ENCODE data around the gene CFAP46. TPM values are rescaled to one million over a fixed set of nuclear protein-coding genes. Genes with fewer than 3 reads are reported as not detected.
"Not testable (repeated sequence)": the region's sequence is repeated elsewhere in the genome, so short reads cannot be mapped to it uniquely, and the experiment has no call there.

Gene CFAP46
- polyA plus RNA-seq, 3 donors: 0.07 TPM; not detected in 2

DNA sequence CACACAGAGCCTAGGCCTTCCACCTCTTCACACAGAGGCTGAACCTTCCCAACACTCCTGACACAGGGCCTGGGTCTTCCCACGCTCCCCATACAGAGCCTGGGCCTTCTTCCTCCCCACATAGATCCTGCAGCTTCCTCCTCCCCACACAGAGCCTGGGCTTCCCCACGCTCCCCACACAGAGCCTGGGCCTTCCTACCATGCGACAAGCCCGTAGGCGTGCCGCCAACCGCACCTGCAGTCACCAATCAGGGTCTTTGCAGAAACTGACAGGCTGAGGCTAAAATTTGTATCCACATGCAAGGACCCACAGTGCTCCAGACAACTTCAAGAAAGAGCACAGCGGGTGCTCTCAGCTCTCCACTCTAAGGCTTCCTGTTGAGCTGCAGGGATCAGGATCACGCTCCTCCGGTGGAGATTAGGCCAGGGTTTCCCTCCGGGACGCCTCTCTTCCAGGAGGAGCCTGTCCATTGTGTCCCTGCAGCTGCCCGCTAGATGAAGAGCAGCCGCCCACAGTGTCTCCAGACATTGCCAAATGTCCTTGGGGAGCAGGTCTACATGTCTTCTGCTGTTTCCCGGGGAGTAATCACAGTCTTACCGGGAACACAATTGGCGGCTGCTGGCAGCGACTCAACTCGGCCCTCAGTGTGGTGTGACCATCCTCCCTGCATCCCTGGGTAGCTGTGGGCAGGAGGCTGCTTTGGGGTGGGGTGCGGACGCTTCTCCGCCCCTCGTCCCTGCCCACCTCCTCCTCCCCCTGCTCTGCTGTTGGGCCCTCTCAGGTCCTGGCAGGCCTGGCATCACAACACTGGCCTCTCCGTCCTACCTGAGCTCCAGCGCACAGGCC is 9.7 kb downstream of the CFAP46 start:
- peaks cover 0 to 4% (median 0%) of the 10 kb centered on the region in 3 donors for H3K27me3 Mint-ChIP-seq (ENCODE audit: low read depth in 3 of 3)
- no peak overlapping the region for H3K4me3 Mint-ChIP-seq
- Histone ChIP-seq H3K27ac (ENCODE audit: low read depth in 1 of 2, low read length in 2 of 2) (no peak overlapping the region), H2AFZ (ENCODE audit: insufficient read depth, low read depth, low read length, poor library complexity, severe bottlenecking) (no peak overlapping the region), H3K27me3 (ENCODE audit: control insufficient read depth in 2 of 2, insufficient read depth in 2 of 2, low read length in 2 of 2) (no peaks in the 10 kb centered on the region), H3K36me3 (replicated peaks in 1 of 2; ENCODE audit: control insufficient read depth in 1 of 2, insufficient read depth in 2 of 2, low read length in 2 of 2) (no peaks in the 10 kb centered on the region), H3K4me2 (replicated peaks; ENCODE audit: extremely low read depth, low read length, poor library complexity, severe bottlenecking) (no peak overlapping the region), H3K9me3 (replicated peaks in 1 of 2; ENCODE audit: control insufficient read depth in 1 of 2, insufficient read depth in 1 of 2, low read length in 2 of 2) (no peaks in the 10 kb centered on the region), H4K20me1 (ENCODE audit: insufficient read depth, low read length) (no peaks in the 10 kb centered on the region), H3K79me2 (ENCODE audit: insufficient read depth, low read length) (no peaks in the 10 kb centered on the region), H3K9ac (ENCODE audit: insufficient read depth, low read length, poor library complexity, severe bottlenecking) (no peak overlapping the region), H3K4me1 (ENCODE audit: control insufficient read depth in 1 of 2, insufficient read depth in 2 of 2, low read length in 2 of 2) (peaks cover 0 to 12% of the 10 kb centered on the region in 2 donors), H3K4me3 (replicated peaks in 1 of 3; ENCODE audit: low read depth in 2 of 3, low read length in 3 of 3) (no peak overlapping the region)
- no peaks in the 10 kb centered on the region for H3K4me1 Mint-ChIP-seq
- TF ChIP-seq CTCF (IDR thresholded peaks at IDR 0.05): no peak
- H3K27ac Mint-ChIP-seq: peak overlapping the region in 2 of 7 donors; percentile 74 to 82
- intact Hi-C loops (cut with micrococcal nuclease): no loop called here
- no peak for DNase-seq
- H3K9me3 Mint-ChIP-seq: peaks cover 0 to 3% (median 0%) of the 10 kb centered on the region in 7 donors
- H3K36me3 Mint-ChIP-seq: no peaks in the 10 kb centered on the region
- WGBS (ENCODE audit: insufficient coverage): 93% methylated on average over 19 of the region's 25 CpGs

- H3K36me3 ChIP-seq (replicated peaks in 1 of 2; ENCODE audit: control insufficient read depth in 1 of 2, insufficient read depth in 2 of 2, low read length in 2 of 2); H3K4me2 ChIP-seq (replicated peaks; ENCODE audit: extremely low read depth, low read length, poor library complexity, severe bottlenecking); H3K4me1 Mint-ChIP-seq; H3K4me3 Mint-ChIP-seq; H3K4me3 ChIP-seq (replicated peaks in 1 of 3; ENCODE audit: low read depth in 2 of 3, low read length in 3 of 3); H2AFZ ChIP-seq (ENCODE audit: insufficient read depth, low read depth, low read length, poor library complexity, severe bottlenecking); H3K79me2 ChIP-seq (ENCODE audit: insufficient read depth, low read length); H3K27me3 Mint-ChIP-seq (ENCODE audit: low read depth in 3 of 3); H3K27me3 ChIP-seq (ENCODE audit: control insufficient read depth in 2 of 2, insufficient read depth in 2 of 2, low read length in 2 of 2); H3K9me3 ChIP-seq (replicated peaks in 1 of 2; ENCODE audit: control insufficient read depth in 1 of 2, insufficient read depth in 1 of 2, low read length in 2 of 2); H3K36me3 Mint-ChIP-seq; intact Hi-C loops (cut with micrococcal nuclease); H4K20me1 ChIP-seq (ENCODE audit: insufficient read depth, low read length); H3K9me3 Mint-ChIP-seq: not testable (repeated sequence)
- H3K9ac ChIP-seq (ENCODE audit: insufficient read depth, low read length, poor library complexity, severe bottlenecking): peak overlapping the region; percentile 40
- WGBS (ENCODE audit: insufficient coverage): 79% methylated on average over 6 of the region's 6 CpGs
- peaks cover 0 to 12% of the 10 kb centered on the region in 2 donors for H3K4me1 ChIP-seq (ENCODE audit: control insufficient read depth in 1 of 2, insufficient read depth in 2 of 2, low read length in 2 of 2)
- peak overlapping the region; percentile 21 to 82 (median 58) for H3K27ac Mint-ChIP-seq
- peak overlapping the region in 1 of 2 donors; percentile 28 for H3K27ac ChIP-seq (ENCODE audit: low read depth in 1 of 2, low read length in 2 of 2)
- peak in 2 of 3 donors; percentile 3 to 40 for DNase-seq
These were observed 10.8 kb downstream of the CFAP46 start for GRCh38 chr10:132931258-132932250.

- H3K36me3 ChIP-seq (replicated peaks in 1 of 2; ENCODE audit: control insufficient read depth in 1 of 2, insufficient read depth in 2 of 2, low read length in 2 of 2); H3K27me3 ChIP-seq (ENCODE audit: control insufficient read depth in 2 of 2, insufficient read depth in 2 of 2, low read length in 2 of 2); H3K4me1 Mint-ChIP-seq; intact Hi-C loops (cut with micrococcal nuclease); H3K79me2 ChIP-seq (ENCODE audit: insufficient read depth, low read length); H3K27me3 Mint-ChIP-seq (ENCODE audit: low read depth in 3 of 3); H3K4me3 ChIP-seq (replicated peaks in 1 of 3; ENCODE audit: low read depth in 2 of 3, low read length in 3 of 3); H3K36me3 Mint-ChIP-seq; H3K4me3 Mint-ChIP-seq; H3K27ac ChIP-seq (ENCODE audit: low read depth in 1 of 2, low read length in 2 of 2); DNase-seq; H4K20me1 ChIP-seq (ENCODE audit: insufficient read depth, low read length); H3K9ac ChIP-seq (ENCODE audit: insufficient read depth, low read length, poor library complexity, severe bottlenecking); H3K9me3 ChIP-seq (replicated peaks in 1 of 2; ENCODE audit: control insufficient read depth in 1 of 2, insufficient read depth in 1 of 2, low read length in 2 of 2); H3K4me2 ChIP-seq (replicated peaks; ENCODE audit: extremely low read depth, low read length, poor library complexity, severe bottlenecking); H3K9me3 Mint-ChIP-seq; H2AFZ ChIP-seq (ENCODE audit: insufficient read depth, low read depth, low read length, poor library complexity, severe bottlenecking): not testable (repeated sequence)
- H3K4me1 ChIP-seq (ENCODE audit: control insufficient read depth in 1 of 2, insufficient read depth in 2 of 2, low read length in 2 of 2): peaks cover 0 to 12% of the 10 kb centered on the region in 2 donors
- WGBS (ENCODE audit: insufficient coverage): 60% methylated on average over 1 of the region's 3 CpGs
- peak overlapping the region in 1 of 7 donors; percentile 68 for H3K27ac Mint-ChIP-seq
These were observed 11.7 kb downstream of the CFAP46 start for GRCh38 chr10:132930701-132931100.

All from CD14-positive monocyte (primary cell).